SK-N-DZ (cell line): ENCODE measurements around the gene WWOX.
A peak's percentile ranks its signal among the peaks of the same experiment; 100 is the strongest.

Experiments
- DNase-seq: peaks from one replicate; pipeline ENCODE4 v3.0.0-alpha.2; 2015; ENCODE audit warnings: low spot score

WWOX gene

DNA sequence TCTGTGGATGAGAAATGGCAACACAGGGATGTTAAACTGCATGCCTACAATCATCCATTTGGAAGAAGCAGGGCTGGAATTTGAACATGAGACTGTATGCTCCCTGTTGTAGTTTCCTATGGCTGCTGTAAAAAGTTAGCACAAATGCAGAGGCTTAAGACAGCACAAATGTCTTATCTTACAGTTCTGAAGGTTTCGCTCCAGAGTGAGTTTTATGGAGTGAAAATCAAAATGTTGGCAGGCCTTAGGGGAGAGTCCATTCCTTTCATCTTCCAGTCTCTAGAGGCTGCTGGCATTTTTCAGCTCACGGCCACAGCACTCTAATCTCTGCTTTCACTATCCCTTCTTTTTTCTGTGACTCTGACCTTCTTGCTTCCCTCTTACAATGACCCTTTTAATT is 660.1 kb downstream of the WWOX start:
- no peak for DNase-seq

DNA sequence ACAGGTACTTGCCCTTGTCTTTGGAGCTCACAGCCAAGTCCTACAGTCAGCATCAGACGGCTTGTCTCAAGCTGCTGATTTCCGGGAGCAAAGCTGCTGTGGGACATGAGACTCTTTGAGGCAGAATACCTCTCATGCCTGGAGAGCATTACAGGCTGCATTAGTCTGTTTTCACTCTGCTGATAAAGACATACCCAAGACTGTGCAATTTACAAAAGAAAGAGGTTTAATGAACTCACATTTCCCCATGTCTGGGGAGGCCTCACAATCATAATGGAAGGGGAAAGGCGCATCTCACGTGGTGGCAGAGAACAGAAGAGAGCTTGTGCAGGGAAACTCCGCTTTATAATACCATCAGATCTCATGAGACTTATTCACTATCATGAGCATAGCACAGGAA is 661.2 kb downstream of the WWOX start:
- DNase-seq = no peak

DNA sequence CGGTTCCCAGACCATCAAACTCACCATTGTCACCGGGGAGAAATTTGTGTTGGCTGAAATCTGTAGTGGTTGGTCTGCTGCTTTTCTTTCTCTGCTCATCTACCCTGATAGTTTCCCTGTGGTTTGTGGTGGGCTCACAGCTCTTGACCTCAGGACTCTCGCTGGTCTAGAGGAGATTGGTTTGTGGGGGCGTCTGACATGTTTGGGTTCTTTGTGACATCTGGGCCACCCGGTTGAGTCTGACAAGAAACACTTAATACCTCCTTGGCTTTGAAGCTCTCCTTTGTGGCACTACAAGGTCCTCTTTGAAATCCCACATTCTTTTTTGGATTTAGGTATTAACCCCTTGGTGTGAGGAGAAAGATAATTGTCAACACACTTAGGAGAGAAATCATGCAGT is 662.0 kb downstream of the WWOX start:
- no peak for DNase-seq

DNA sequence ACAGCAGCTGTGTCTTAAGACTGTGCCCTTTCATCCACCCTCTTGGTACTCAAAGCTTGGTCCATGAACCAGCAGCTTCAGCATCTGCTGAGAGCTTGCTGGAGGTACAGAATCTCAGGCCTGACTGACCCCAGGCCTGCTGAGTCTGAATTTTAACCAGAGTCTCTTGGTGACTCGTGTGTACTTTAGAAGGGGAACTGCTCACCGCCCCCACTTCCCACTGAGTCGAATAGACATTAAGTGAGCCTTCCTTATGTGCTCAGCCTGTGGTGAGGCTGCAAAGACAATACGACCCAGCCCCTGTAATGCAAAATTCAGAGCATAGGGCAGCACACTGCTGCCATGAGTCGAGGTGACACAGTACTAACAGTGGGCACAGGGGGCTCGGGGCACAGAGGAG is 662.8 kb downstream of the WWOX start:
- no peak for DNase-seq

DNA sequence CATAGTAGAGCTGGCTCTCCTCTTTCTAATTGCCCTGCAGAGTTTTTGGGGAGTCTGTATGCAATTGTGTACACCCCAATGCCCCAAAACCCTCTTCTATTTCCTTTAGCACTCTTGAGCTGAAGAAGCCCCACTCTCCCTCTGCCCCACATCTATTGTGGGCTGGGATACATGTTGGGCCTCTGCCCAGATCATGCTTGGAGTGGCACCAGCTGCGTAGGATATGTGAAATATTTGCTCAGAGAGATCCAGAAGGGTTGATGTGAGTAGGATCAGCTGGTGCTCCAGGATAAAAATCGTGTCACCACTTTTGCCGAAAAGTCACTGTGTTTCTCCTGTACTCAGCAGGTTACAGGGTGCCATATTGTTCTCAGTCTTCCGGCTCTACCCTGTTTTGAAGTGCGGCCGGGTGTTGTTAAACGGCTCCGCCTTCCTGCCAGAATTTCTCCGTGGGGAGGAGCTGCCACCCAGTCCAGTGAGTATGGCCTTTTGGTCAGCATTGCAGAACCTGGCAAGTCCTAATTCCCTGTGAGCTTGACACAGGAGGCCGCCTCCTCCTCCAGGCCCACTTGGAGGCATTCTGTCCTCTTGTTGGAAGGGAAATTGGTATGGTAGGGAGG is 664.5 kb downstream of the WWOX start:
- DNase-seq = no peak

DNA sequence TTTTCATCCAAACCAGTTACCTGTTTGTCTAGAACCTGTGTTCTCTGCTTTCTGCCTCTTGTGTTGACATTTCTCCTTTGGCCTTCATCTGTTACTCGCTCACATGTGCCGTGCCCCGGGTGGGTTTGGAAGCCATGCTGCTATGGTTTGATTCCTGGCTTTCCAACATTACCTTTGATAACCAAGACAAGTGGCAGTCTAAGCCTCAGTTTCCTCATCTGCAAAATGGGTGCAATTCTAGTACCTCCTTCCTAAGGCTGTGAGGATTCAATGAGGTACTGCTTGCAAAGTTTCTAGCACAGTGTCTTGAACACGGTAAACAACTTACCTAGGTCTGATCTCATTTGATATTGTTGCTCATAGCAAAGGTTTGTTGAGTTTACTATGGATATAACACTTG is 665.0 kb downstream of the WWOX start:
- DNase-seq = no peak

DNA sequence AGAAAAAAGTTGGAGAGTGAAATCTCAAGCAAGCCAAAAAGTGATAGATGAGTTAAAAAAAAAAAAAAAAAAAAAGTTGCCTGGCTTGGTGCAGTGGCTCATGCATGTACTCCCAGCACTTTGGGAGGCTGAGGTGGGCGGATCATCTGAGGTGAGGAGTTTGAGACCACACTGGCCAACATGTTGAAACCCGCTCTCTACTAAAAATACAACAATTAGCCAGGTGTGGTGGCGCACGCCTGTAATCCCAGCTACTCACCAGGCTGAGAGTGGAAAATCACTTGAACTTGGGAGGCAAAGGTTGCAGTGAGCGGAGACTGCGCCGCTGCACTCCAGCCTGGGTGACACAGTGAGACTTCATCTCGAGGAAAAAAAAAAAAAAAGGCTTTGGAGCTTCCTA is 668.8 kb downstream of the WWOX start:
- DNase-seq = no peak

DNA sequence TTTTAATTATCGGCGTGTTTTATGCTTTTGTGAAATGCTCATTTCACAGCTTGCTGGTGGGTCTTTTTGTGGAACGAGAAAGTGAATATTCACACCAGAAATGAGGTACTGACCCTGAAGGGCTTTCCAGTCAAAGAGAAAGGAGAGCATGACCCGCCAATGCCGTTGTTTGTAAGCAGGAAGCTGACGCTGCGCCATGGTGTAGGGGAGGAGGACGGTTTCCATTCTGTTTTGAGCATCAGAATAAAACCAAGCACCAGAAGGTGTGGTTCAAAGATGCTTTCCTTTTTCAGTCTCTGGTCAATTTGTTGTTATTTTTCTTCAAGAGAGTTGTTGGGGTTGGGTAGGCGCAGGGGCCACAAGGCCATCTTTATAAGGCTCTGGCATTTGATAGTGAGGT is 669.3 kb downstream of the WWOX start:
- DNase-seq = no peak

DNA sequence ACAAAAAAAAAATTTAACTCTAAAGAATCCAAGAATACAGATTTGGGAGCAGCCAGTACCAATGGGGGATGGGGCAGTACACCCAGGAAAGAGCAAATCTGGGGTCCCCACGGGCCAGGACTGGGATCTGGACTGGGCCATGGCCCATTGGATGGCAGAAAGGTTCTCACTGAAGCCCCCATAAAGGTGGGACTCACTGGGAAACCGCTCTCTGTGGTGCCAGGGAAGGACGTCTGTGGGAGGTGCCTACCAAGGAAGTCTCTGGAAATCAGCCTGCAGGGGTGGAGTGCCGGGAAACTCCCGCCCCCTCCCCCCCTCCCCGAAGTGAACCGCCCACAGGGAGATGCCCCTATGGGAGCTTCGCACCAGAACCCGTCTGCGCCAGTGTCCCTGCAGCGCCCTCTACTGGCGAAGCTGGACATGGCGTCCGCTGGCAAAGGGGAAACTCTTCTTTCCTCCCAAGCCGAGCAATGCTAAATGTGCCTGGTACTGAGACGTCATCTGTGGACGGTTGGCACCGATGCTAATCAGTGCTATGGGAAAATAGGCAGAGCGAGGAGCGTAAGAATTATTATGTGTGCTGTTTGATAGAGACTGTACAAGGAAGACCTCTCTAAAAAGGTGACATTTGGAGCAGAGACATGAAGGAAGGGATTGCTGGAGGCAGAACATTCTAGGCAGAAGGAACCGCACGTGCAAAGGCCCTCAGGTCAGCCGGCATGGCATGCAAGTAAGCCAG is 671.1 kb downstream of the WWOX start:
- peak; percentile 64 for DNase-seq

DNA sequence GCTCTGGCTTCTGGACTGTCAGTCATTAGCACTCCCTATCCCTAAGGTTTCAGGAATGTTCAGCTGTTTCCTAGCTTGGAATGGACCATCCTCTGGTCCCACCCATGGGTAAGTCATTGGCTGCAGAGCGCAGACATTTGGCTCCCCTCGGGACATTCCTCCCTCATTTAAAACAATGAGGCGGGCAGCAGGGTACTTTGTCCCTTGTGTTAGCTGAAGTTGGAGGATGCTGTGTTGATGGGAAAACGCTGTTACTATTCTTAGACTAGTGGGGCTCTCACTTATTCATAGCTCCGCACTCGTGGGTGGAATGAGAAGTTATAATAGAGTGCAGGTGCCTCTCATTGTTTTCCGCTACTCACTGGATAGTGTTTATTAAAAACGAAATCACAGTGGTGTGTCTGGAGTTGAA is 673.8 kb downstream of the WWOX start:
- no peak for DNase-seq

DNA sequence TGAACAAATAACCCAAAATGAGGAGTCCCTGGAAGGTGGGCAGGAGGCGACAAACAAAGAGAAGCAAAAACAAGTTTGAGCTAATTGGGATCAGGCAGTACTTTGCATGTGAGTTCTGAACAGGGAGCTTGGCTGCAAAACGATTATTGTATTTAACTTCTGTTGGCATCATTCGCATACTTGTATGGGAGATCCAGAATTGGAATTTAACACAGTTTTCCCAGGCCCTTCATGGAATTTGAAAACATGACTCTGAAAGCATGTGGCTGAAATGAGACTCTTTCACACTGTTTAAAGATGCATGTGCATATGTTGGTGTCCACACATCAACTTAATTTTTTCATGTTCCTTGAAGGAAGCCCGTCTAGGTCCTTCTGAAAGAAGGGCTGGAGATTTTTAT is 674.3 kb downstream of the WWOX start:
- no peak for DNase-seq

DNA sequence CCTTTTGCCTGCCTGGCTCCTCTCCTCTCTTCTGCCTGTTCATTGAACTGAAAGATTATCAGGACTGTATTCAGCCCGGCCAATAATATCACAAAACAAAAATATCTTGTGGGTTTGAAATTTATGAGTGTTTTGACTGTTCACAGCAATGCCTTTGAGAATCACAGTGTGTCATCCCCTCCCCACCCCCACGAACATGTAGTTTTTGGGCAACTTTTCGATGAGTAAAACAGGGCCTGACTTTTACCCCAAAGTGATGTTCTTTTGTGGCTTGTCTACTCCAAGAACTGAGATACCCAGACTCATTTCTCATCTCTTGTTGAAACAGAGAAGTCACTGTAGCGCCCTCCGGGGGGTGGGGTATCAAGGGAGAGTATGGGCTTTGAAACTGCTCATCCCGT is 675.7 kb downstream of the WWOX start:
- DNase-seq = no peak

DNA sequence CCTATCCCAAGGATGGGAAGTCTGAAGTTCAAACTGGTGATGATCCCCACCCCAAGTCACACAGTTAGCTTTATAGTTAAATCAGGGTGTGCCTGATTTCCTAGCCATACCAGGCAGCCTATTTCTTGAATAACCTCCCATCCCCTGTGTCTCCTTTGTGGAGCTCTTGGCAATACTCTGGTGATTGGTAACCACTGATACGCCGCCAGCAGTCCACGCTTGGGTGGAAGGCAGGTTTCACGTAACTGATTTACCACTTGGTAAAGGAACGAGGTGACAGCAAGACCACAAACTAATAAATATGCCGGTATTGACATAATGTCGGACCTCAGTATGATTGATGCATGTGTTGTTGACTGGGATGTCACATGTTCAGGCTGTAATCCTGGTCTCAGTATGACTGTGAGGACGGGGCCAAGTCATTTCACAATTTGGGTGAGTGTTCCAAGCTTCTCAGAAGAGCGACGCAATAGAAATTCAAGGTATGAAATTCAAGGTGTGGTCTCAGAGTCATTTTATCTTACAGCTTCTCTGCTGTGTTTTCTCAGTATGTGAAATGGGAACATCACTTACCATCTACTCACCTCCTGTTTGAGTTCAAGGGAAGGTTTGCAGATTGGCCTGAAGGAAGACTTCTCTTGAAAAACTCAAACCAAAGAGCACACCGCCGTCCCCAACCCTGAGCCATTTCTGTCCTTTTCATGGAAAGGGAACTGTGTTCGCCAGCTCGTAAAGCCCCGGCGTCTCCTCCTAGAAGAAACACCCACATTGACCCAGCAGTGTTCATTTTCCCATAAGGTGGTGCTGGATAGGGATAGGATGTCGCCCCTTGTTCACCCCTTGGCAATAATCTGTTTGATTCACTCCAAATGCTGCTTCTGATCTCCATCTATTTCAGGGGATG is 678.9 kb downstream of the WWOX start:
- DNase-seq = no peak

DNA sequence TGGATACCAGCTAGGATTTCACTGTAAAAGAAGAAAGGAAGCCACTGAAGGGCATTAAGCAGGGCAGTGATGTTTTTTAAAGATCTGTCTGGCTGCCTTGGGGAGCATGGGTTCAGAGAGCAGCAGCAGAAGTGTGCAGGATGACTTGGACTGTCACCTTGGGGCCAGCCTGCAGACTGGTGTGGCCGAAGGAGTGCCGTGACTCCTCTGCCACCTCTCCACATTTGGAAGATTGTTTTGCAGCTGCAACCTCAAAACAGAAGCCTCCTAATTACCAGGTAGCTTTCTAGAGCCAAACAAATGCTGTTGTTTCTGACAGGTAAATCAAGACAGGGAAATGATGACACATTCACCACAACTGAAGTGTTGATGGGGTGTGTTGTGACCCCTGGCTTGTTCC is 681.4 kb downstream of the WWOX start:
- DNase-seq = no peak

DNA sequence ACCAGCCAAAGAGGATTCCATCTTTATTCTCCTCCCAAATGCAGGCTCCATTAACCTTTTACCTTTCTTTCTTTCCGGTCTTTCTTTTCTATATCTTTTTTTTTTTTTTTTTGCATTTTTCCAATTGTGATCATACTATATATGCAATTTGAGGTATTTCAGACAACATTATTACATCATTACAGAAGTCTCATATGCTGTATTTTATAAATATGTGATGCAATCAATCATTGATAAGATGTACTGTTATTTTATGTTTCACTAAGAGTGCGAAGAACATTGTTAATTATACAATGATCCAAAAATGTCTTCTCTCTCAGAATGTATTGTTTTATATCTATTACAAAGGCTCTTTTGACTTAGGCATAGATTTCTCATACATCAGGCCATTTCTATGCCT is 683.1 kb downstream of the WWOX start:
- no peak for DNase-seq

DNA sequence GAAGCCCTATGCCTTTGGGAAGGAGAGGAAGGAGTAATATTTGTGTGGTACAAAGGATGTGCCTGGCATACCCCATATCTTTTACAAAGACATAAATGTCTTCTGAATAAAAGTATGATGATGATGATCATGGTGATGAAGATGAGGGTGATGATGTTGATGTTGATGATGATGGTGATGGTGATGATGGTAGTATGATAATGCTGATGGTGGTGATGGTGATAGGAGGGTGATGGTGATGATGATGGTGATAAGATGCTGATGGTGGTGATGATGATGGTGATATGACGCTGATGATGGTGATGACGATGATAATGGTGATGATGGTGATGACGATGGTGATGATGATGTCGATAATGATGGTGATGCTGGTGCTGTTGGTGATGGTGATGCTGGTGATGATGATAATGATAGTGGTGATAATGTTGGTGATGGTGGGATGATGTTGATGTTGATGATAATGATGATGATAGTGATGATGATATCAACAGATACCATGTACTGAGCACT is 684.2 kb downstream of the WWOX start:
- no peak for DNase-seq

DNA sequence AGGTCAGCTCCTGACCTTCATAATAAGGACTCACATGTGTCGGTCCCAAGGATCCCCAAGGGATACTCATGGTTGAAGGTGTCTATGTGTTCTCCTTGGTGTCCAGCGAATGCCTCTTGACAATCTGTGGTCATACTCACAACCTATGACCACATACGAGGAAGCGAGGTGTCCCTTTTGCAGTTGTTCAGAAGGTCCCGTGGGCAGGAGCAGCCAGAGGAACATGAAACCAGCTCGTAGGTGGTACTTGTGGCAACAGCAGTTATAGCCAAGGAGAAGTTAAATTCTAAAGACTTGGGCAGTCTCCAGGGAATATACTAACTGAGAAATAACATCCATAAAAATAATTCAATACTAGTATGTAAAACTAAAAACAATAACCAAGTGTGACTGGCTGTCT is 685.3 kb downstream of the WWOX start:
- no peak for DNase-seq

DNA sequence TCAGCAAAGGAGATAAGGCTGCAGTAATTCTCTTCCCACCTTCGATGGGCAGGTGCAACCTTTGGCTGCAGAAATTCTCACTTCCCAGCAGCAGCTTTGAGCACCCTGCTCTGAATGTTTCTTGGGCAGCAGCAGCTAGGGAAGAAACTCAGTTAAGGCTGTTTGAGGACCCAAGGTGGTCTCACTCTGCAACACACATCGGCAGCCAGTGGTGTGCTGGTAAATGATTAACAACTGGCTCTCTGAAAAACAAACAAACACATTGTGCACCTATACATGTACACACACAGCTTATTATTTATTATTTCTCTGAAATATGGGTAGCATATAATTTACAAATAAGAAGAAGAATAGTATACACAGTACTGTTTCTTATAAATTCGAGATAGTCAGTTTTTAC is 685.8 kb downstream of the WWOX start:
- DNase-seq = no peak

DNA sequence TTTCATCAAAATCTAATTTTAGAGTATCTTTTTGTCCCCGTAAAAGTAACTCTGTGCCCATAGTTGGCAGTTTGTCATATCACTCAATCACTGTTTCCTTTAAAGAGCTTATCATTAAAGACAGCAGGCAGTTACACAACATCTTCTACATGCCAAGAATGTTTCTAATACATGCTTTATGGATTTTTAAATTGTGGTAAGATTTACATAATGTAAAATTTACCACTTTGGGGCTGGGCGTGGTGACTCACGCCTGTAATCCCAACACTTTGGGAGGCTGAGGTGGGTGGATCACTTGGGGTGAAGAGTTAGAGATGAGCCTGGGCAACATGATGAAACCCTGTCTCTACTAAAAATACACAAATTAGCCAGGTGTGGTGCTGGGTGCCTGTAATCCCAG is 687.2 kb downstream of the WWOX start:
- no peak for DNase-seq

DNA sequence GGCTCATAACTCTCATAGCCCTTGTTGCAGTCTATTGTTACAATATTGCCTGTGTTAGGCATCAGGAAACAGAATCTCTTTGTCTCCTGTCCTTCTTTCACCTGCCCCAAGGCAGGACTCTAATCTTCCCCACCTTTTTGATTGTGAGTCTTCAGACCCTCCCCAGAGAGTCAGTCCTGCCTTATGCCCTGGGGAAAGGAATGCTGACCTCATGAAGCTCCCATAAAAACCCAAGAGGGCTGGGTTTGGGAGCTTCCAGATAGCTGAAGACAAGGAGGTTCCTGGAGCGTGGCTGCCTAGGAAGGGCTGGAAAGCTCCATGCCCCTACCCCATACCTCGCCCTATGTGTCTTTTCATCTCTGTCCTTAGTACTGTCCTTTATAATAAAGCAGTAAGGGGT is 688.8 kb downstream of the WWOX start:
- DNase-seq = no peak

DNA sequence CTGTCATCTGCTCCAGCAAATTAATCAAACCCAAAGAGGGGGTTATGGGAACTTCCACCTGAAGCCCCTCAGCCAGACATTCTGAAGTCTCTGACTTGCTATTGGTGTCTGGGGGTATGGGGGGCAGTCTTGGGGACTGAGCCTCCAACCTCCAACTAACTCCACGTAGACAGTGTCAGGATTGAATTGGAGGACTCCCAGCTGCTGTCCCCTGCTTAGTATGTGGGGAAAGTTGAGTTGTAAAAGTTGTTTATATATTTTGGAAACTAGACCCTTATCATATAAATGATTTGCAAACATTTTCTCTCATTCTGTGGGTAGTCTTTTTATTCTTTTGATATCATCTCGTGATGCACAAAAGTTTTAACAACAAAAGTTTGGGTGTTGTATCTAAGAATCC is 689.2 kb downstream of the WWOX start:
- DNase-seq = no peak

DNA sequence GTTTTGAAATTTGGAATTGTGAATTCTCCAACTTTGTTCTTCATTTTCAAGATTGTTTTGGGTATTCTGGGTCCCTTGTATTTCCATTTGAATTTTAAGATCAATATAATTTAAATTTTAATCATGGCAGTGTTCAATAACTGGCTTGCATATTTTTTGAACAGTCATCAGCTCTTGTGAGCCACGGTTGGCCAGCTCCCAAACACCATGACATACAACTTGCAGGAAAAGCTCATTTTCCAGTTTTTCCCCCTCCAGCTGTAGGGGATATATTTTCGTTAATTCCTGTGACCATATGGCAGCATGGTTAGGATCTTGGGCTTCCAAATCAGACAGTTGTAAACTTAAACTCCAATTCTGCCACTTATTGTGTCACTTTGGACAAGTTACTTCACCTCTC is 690.1 kb downstream of the WWOX start:
- no peak for DNase-seq

DNA sequence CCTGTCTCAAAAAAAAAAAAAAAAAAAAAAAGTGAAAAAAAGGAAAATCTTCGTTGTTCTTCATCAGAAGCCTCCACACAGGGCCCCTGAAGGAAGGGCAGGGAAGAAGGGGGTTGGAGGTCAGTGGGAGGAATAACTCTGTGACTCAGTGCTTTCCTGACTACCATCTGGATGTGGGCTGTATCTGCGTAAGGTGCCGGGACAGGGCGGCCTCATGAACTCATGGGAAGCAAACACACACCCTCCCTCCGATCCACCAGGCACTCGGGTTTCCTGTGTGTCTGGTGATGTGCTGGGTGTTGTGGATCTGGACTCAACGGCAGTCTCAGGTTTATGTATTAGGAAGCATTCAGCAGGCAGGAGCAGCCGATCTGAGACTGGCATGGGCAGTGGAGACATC is 691.6 kb downstream of the WWOX start:
- no peak for DNase-seq
